Muscle of leg (tissue), 11 donors: Measurements from ENCODE around the gene MBD2. TPM values are rescaled to one million over a fixed set of nuclear protein-coding genes. Genes with fewer than 3 reads are reported as not detected.

Experiments
- DNase-seq: peaks from one replicate; pipeline ENCODE4 v3.0.0; 2013
- H3K27ac ChIP-seq: one replicate; pipeline ENCODE4 v1.5.1; 2013; ENCODE audit warnings: mild to moderate bottlenecking, low read length, control low read depth
- H3K27me3 ChIP-seq: one replicate; pipeline ENCODE4 v1.6.1; 2013; ENCODE audit warnings: low read length; ENCODE audit not compliant: control insufficient read depth, insufficient read depth
- H3K36me3 ChIP-seq: one replicate; pipeline ENCODE4 v1.6.1; 2013; ENCODE audit warnings: low read length; ENCODE audit not compliant: control insufficient read depth, insufficient read depth
- H3K4me1 ChIP-seq: one replicate; pipeline ENCODE4 v1.6.1; 2013; ENCODE audit warnings: low read length; ENCODE audit not compliant: control insufficient read depth, insufficient read depth
- H3K4me3 ChIP-seq: one replicate; pipeline ENCODE4 v1.5.1; 2013; ENCODE audit warnings: low read length, control low read depth
- H3K9me3 ChIP-seq: replicated peaks from 2 replicates; pipeline ENCODE4 v1.6.1; 2013; ENCODE audit warnings: low read depth, low read length; ENCODE audit not compliant: control insufficient read depth
- WGBS: methylation state at CpG from one replicate; pipeline ENCODE4 v1.1.5; 2013; ENCODE audit warnings: missing lambda C conversion rate; ENCODE audit not compliant: insufficient coverage; 5-methylcytosine and 5-hydroxymethylcytosine counted together
- polyA plus RNA-seq, 8 donors: library from polyadenylated mRNA; unstranded; fragments of 120-200 nt; gene quantifications; one replicate each; pipeline versions ENCODE4 v1.2.1 to v1.2.3, GENCODE V29; 2013; ENCODE audit warnings: inconsistent platforms in 1 of 8, low replicate concordance in 1 of 8; ENCODE audit not compliant: insufficient read length in 8 of 8, insufficient read depth in 1 of 8
- total RNA-seq: library from RNA; stranded (reverse); fragments of 120-200 nt; gene quantifications from one replicate; pipeline ENCODE4 v1.2.4, GENCODE V29; 2013

Gene MBD2
- total and polyA plus RNA-seq, 9 donors = 26.5 to 60.5 (median 42.7) TPM

DNA sequence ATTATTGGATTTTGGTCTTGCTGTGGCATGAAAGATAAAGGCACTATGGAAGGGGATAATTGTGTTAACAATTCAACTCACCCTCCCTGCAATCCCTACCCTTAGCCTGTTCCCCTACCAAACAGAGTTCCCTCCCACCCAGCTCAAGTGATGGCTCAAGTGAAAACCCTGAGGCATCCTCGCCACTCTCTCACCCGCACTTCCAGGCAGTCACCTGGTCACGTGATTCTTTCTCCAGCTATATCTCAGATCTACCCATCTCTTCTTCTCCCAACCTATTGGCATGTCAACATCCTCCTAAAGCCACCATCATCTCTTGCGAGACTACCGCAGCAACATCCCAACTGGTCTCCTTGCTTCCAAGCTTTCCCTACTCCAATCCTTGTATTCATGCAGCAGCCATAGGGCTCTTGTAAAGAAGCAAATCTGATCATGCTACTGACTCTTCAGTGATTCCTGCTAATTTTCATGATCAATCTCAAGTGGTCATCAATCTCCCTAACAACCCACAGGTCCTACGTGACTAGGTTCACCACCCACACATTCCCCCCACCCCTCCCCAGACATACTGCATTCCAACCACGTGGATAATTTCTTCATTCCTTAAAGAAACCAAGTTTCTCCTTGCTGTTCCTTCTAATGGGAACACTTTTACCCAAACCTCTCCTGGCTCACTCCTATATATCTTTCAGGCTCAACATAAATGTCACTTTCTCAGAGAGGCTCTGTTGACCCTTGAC is 66.7 kb downstream of the MBD2 start:
- no peaks in the 10 kb centered on the region for H3K4me1 ChIP-seq
- H3K27ac ChIP-seq = no peak overlapping the region
- H3K4me3 ChIP-seq = no peak overlapping the region
- peaks cover 47% of the 10 kb centered on the region for H3K36me3 ChIP-seq
- no peak for DNase-seq
- no peaks in the 10 kb centered on the region for H3K27me3 ChIP-seq
- 90% methylated on average over 7 of the region's 7 CpGs for WGBS
- H3K9me3 ChIP-seq = no peaks in the 10 kb centered on the region

DNA sequence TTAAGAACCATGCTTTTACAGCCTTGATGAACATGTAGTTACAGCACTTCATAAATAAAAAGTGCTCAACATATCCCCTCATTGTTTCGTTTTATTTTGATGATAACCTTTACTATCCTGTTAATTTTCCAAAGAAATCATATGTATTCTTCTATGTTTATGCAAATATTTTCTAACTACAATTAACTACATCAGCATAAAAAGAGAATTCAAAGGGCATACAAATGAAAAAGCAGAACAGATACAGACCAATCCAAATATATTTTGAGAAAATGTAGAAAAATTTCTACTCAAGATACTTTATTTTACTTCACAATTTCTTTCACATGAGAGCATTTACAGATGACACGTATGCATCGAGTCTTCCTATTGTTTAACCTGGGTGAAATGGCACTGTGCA is 69.1 kb downstream of the MBD2 start:
- H3K9me3 ChIP-seq = no peaks in the 10 kb centered on the region
- H3K27me3 ChIP-seq = no peaks in the 10 kb centered on the region
- no peaks in the 10 kb centered on the region for H3K4me1 ChIP-seq
- peaks cover 45% of the 10 kb centered on the region for H3K36me3 ChIP-seq
- H3K4me3 ChIP-seq = no peak overlapping the region
- DNase-seq = no peak
- no peak overlapping the region for H3K27ac ChIP-seq
- WGBS = no CpG with 5 or more reads among the region's 3 CpGs

DNA sequence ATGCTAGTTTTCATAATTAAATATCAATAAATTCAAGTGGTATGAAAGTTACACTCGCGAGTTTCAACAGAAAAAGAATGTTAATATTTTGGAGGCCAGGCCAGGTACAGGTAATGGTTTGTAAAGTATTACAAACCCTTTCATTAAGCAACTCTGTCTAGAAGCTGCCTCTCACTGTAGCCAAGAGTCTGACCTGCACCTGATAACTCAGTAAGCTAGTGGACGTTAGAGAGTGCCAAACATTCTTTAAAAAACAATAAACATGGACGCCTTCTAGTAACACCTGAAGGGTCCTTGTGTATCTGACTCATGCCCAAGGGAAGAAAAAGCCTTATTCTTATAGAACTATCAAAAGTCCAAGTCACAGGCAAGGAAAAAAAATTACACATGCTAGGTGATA is 70.2 kb downstream of the MBD2 start:
- H3K36me3 ChIP-seq = peaks cover 36% of the 10 kb centered on the region
- no peak for DNase-seq

DNA sequence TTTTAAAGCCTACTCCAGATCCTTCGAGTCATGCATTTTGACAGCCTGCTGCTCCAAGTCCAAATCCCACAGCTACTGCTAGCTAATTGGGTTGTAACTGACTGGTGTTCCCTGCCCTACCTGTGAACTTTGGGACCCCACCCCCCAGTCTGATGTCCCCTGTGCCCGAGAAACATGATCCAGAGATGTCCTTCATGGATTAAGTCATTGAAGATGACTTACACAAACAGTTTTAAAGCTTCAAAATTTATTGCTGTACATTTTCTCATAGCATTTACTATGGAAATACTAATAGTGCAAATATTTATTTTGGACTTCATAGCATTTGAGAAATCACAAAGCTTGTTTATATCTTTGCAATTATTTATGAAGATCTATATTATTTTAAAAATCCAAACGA is 73.1 kb downstream of the MBD2 start:
- no peak for DNase-seq
- Histone ChIP-seq H3K27ac (no peak overlapping the region), H3K9me3 (no peaks in the 10 kb centered on the region), H3K4me3 (no peak overlapping the region), H3K27me3 (no peaks in the 10 kb centered on the region), H3K36me3 (peaks cover 17% of the 10 kb centered on the region), H3K4me1 (no peaks in the 10 kb centered on the region)
- 40% methylated on average over 1 of the region's 3 CpGs for WGBS

More for the DNA sequence above, 70.2 kb downstream of the MBD2 start:
- no CpG with 5 or more reads among the region's 4 CpGs for WGBS
- Histone ChIP-seq H3K9me3 (no peaks in the 10 kb centered on the region), H3K27ac (no peak overlapping the region), H3K4me1 (no peaks in the 10 kb centered on the region), H3K27me3 (no peaks in the 10 kb centered on the region), H3K4me3 (no peak overlapping the region)

DNA sequence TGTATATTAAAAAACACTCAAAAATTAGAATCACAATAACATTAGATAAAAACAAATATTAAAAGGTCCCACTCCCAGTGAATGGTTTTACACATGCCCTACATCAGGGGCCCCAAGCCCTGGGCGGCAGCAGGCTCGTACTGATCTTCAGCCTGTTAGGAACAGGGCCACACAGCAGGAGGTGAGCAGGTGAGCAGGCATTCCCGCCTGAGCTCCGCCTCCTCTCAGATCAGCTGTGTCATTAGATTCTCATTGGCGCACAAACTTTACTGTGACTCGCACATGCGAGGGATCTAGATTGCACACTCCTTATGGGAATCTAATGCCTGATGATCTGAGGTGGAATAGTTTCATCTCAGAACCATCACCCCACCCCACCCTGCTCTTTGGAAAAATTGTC is 74.2 kb downstream of the MBD2 start:
- no peak for DNase-seq
- no peaks in the 10 kb centered on the region for H3K4me1 ChIP-seq
- no peaks in the 10 kb centered on the region for H3K9me3 ChIP-seq
- no peak overlapping the region for H3K27ac ChIP-seq
- peaks cover 17% of the 10 kb centered on the region for H3K36me3 ChIP-seq
- WGBS = 86% methylated on average over 5 of the region's 7 CpGs
- H3K4me3 ChIP-seq = no peak overlapping the region
- no peaks in the 10 kb centered on the region for H3K27me3 ChIP-seq

DNA sequence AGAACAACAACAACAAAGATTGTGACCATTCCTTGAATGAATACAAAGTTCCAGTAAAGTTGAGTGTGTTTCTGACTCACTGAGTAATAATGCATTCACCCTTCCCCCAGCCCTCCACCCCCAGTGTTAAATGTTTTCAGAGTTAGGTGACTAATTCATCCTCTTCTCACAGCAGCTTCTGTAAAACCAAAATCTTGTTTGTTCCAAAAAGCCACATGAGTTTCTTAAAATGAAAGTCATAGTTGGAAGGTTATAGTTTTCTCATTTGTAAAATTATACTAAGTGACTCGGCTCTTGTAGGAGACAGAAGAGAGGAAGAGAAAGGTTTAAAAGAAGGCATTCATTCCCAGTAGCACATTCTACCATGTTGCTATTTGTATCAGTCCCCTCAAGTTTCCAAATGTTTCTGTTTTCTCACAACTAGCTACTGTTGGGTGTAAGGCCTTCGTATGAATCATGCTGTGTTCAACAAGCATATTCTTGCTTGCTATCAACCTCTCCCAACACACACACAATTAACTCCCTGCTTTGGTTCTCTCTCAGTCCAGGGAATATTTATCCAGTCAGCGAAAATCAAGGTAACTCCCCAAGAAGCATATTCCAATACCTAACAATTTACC is 75.3 kb downstream of the MBD2 start:
- no peaks in the 10 kb centered on the region for H3K27me3 ChIP-seq
- peaks cover 12% of the 10 kb centered on the region for H3K36me3 ChIP-seq
- no peaks in the 10 kb centered on the region for H3K9me3 ChIP-seq
- H3K4me3 ChIP-seq = no peak overlapping the region
- no peaks in the 10 kb centered on the region for H3K4me1 ChIP-seq
- DNase-seq = no peak
- WGBS = 60% methylated on average over 1 of the region's 3 CpGs
- H3K27ac ChIP-seq = no peak overlapping the region

DNA sequence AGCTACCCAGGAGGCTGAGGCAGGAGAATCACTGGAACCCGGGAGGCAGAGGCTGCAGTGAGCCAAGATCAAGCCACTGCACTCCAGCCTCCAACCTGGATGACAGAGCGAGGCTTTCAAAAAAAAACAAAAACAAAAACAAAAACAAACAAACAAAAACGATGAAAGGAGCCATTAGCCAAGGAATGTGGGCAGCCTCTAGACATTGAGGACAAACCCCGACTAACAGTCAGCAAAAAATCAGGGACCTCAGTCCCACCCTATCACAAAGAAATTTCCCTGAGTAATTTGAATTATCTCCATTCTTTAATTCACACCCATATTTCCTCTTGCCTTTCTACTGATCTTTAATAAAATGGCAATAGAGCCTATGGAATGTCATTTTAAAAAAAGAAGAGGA is 75.8 kb downstream of the MBD2 start:
- Histone ChIP-seq H3K9me3 (no peaks in the 10 kb centered on the region), H3K36me3 (peaks cover 10% of the 10 kb centered on the region), H3K27ac (no peak overlapping the region), H3K4me3 (no peak overlapping the region), H3K27me3 (no peaks in the 10 kb centered on the region), H3K4me1 (no peaks in the 10 kb centered on the region)
- DNase-seq = no peak
- WGBS = 93% methylated on average over 4 of the region's 4 CpGs

DNA sequence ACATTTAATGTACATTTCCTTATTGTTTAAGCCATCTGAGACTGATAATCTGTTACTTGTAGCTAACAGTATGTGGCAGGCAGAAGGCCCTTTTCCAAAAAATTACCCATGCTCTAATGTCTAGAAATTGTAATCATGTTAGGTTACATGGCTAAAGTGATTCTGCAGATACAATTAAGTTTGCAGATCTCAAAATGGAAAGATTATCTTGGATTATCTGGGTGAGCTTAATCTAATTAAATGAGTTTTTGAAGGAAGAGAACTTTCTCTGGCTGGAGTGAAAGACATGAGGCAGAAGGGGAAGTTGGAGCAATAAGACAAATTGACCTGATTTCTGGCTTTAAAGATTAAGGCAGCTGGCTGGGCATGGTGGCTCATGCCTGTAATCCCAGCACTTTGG is 76.3 kb downstream of the MBD2 start:
- no peaks in the 10 kb centered on the region for H3K4me1 ChIP-seq
- no peak overlapping the region for H3K27ac ChIP-seq
- no peak for DNase-seq
- no peaks in the 10 kb centered on the region for H3K27me3 ChIP-seq
- H3K9me3 ChIP-seq = no peaks in the 10 kb centered on the region
- H3K36me3 ChIP-seq = peaks cover 4% of the 10 kb centered on the region
- H3K4me3 ChIP-seq = no peak overlapping the region

DNA sequence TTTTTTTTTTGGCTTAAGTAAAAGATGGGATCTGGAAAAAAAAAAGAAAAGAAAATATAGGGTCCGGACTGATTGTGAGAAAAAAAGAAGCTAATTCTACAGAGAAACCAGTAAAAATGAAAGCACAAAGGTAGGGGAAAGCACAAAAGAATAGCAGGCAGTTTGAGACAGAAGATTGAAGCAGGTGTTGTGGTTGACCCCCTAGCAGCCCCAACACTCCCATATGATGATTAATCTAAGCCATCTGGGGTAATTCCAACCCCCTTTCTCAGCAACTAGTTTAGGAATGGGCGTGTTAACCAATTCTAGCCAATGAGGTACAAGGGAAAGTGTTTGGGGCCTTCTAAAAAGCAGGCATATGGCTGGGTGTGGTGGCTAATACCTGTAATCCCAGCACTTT is 77.0 kb downstream of the MBD2 start:
- no peaks in the 10 kb centered on the region for H3K4me1 ChIP-seq
- no peak overlapping the region for H3K27ac ChIP-seq
- no peaks in the 10 kb centered on the region for H3K36me3 ChIP-seq
- no peak overlapping the region for H3K4me3 ChIP-seq
- no peak for DNase-seq
- WGBS = no CpG with 5 or more reads among the region's 2 CpGs
- H3K9me3 ChIP-seq = no peaks in the 10 kb centered on the region
- H3K27me3 ChIP-seq = no peaks in the 10 kb centered on the region

DNA sequence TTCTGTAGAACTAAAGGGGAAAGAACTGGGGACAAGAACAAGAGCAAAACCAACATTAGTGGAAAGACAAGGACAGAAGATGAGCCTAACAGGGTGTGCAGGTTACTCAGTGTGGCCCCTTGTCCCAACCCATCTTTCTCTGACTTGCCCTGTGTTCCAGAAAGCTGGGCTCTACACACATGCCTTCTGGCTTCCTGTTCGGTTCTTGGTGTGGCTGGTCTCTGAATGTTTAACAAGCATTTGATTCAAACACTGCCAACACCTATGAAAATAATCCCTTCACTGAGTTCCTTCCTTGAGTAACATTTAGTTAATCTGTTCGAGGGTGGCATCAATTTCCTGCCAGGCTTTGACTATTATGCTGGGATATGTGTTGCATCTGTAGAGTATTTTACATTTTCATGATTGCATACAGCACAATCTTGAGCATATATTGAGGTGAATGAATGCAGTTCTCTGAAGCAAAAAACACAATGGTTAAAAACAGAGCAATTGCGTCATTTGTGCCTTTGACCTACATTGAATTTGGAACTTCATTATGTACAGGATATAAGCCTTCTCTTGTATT is 83.3 kb downstream of the MBD2 start:
- H3K4me1 ChIP-seq = no peaks in the 10 kb centered on the region
- H3K9me3 ChIP-seq = peaks cover 3% of the 10 kb centered on the region
- no peak overlapping the region for H3K27ac ChIP-seq
- WGBS = no CpG with 5 or more reads among the region's 3 CpGs
- no peak overlapping the region for H3K4me3 ChIP-seq
- H3K36me3 ChIP-seq = no peaks in the 10 kb centered on the region
- no peaks in the 10 kb centered on the region for H3K27me3 ChIP-seq
- DNase-seq = no peak
